H1 (cell line): ENCODE data around the gene AGBL5. TPM values are rescaled to one million over a fixed set of nuclear protein-coding genes. Genes with fewer than 3 reads are reported as not detected.

Experiments
- CTCF ChIA-PET: fragments of 300-600 bp; sonication (Branson Sonifier 250); formaldehyde crosslinking; loops from one replicate; lab custom pipeline; 2021; ENCODE audit not compliant: partially characterized antibody; lab: Charles Lee
- POLR2A ChIA-PET: fragments of 300-600 bp; sonication (Branson Sonifier 250); formaldehyde crosslinking; loops from one replicate; lab custom pipeline; 2021; ENCODE audit warnings: inconsistent platforms; ENCODE audit not compliant: partially characterized antibody; lab: Charles Lee
- DNase-seq, 2 experiments: peaks; one replicate each; pipeline versions ENCODE4 v3.0.0 to v3.0.0-alpha.2; 2010 to 2022; ENCODE audit warnings: low spot score in 2 of 2, low read depth in 1 of 2, mixed read lengths in 1 of 2
- FAIRE-seq: peaks from 2 replicates; lab custom pipeline; 2011; peaks lifted over from hg19 to GRCh38; lab: Jason Lieb, UNC
- H2AFZ ChIP-seq: 2 replicates; pipeline ENCODE4 v1.8.1; 2012; ENCODE audit warnings: low read length, inconsistent platforms
- H2AK5ac ChIP-seq: 2 replicates; pipeline ENCODE4 v1.6.1; 2013; ENCODE audit warnings: low read depth, low read length
- H2BK120ac ChIP-seq: replicated peaks from 2 replicates; pipeline ENCODE3; 2013; ENCODE audit warnings: low read depth, low read length, inconsistent platforms
- H2BK12ac ChIP-seq: 2 replicates; pipeline ENCODE4 v1.6.1; 2013; ENCODE audit warnings: low read depth, low read length
- H2BK15ac ChIP-seq: 2 replicates; pipeline ENCODE4 v1.6.1; 2013; ENCODE audit warnings: low read length
- H2BK20ac ChIP-seq: 2 replicates; pipeline ENCODE4 v1.6.1; 2013; ENCODE audit warnings: low read length
- H2BK5ac ChIP-seq: 2 replicates; pipeline ENCODE4 v1.6.1; 2013; ENCODE audit warnings: low read depth, low read length
- H3K14ac ChIP-seq: 2 replicates; pipeline ENCODE4 v1.6.1; 2013; ENCODE audit warnings: inconsistent platforms; ENCODE audit not compliant: insufficient read length
- H3K18ac ChIP-seq: 2 replicates; pipeline ENCODE4 v1.6.1; 2013; ENCODE audit warnings: low read length; ENCODE audit errors: extremely low read depth
- H3K23ac ChIP-seq: 2 replicates; pipeline ENCODE4 v1.6.1; 2013; ENCODE audit warnings: inconsistent platforms; ENCODE audit not compliant: insufficient read length
- H3K23me2 ChIP-seq: 2 replicates; pipeline ENCODE4 v1.6.1; 2013; ENCODE audit warnings: low read depth, low read length
- H3K27ac ChIP-seq: 2 replicates; pipeline ENCODE4 v1.6.1; 2011; ENCODE audit warnings: low read depth, low read length, inconsistent platforms
- H3K27me3 ChIP-seq, 4 experiments: replicated peaks in 1 of 4; 1 replicate in 1 of 4; 2 replicates in 3 of 4; pipeline versions ENCODE4 v1.6.1 to v1.8.1; 2011 to 2013; ENCODE audit warnings: low read length in 3 of 4, mild to moderate bottlenecking in 3 of 4, inconsistent platforms in 2 of 4, mixed read lengths in 2 of 4, moderate library complexity in 1 of 4; ENCODE audit not compliant: control insufficient read depth in 3 of 4, insufficient read depth in 3 of 4; ENCODE audit errors: extremely low read depth in 1 of 4
- H3K36me3 ChIP-seq, 4 experiments: 2 replicates each; pipeline versions ENCODE4 v1.6.1 to v1.8.1; 2011 to 2013; ENCODE audit warnings: mild to moderate bottlenecking in 4 of 4, low read length in 3 of 4, moderate library complexity in 2 of 4, control low read depth in 1 of 4, inconsistent platforms in 1 of 4; ENCODE audit not compliant: insufficient read depth in 4 of 4, control insufficient read depth in 2 of 4
- H3K4ac ChIP-seq: replicated peaks from 2 replicates; pipeline ENCODE3; 2013; ENCODE audit warnings: low read length, low read depth, mixed read lengths, inconsistent platforms; ENCODE audit not compliant: insufficient read length
- H3K4me1 ChIP-seq, 4 experiments: replicated peaks in 1 of 4; 1 replicate in 1 of 4; 2 replicates in 3 of 4; pipeline versions ENCODE4 v1.6.1 to v1.8.1; 2011 to 2013; ENCODE audit warnings: low read length in 3 of 4, inconsistent platforms in 2 of 4, mixed read lengths in 1 of 4; ENCODE audit not compliant: insufficient read depth in 4 of 4, control insufficient read depth in 3 of 4
- H3K4me2 ChIP-seq, 2 experiments: 2 replicates each; pipeline versions ENCODE4 v1.6.1 to v1.8.1; 2011 to 2013; ENCODE audit warnings: low read depth in 2 of 2, low read length in 2 of 2, control low read depth in 1 of 2, inconsistent platforms in 1 of 2, mild to moderate bottlenecking in 1 of 2; ENCODE audit not compliant: insufficient read depth in 1 of 2
- H3K4me3 ChIP-seq, 4 experiments: fragments of 200-600, 300-600 bp in 1 of 4; sonication (generic), shearing (Covaris generic), sonication (Bioruptor Twin) in 1 of 4; 2 replicates each; pipeline versions ENCODE4 v1.5.1 to v1.8.1; 2011 to 2016; ENCODE audit warnings: low read length in 4 of 4, low read depth in 3 of 4, control low read depth in 2 of 4, inconsistent platforms in 2 of 4, mild to moderate bottlenecking in 2 of 4, mixed read lengths in 1 of 4, moderate library complexity in 1 of 4; ENCODE audit not compliant: insufficient read depth in 2 of 4; ENCODE audit errors: extremely low read depth in 1 of 4
- H3K56ac ChIP-seq: replicated peaks from 2 replicates; pipeline ENCODE3; 2013; ENCODE audit warnings: low read depth, mild to moderate bottlenecking, mixed read lengths, low read length, inconsistent platforms; ENCODE audit not compliant: insufficient read length
- H3K79me1 ChIP-seq: 2 replicates; pipeline ENCODE4 v1.6.1; 2013; ENCODE audit warnings: low read depth, low read length, control low read depth
- H3K79me2 ChIP-seq, 2 experiments: 2 replicates each; pipeline versions ENCODE4 v1.6.1 to v1.8.1; 2012 to 2013; ENCODE audit warnings: low read length in 2 of 2, mild to moderate bottlenecking in 2 of 2, inconsistent platforms in 1 of 2; ENCODE audit not compliant: insufficient read depth in 2 of 2, control insufficient read depth in 1 of 2
- H3K9ac ChIP-seq, 4 experiments: replicated peaks in 1 of 4; 1 replicate in 1 of 4; 2 replicates in 3 of 4; pipeline versions ENCODE4 v1.6.1 to v1.8.1; 2011 to 2013; ENCODE audit warnings: low read depth in 3 of 4, low read length in 3 of 4, control low read depth in 2 of 4, mild to moderate bottlenecking in 2 of 4, moderate library complexity in 2 of 4, inconsistent platforms in 1 of 4; ENCODE audit errors: extremely low read depth in 1 of 4
- H3K9me3 ChIP-seq, 2 experiments: 2 replicates each; pipeline versions ENCODE4 v1.6.1 to v1.8.1; 2012 to 2013; ENCODE audit warnings: mild to moderate bottlenecking in 2 of 2, moderate library complexity in 2 of 2, control low read depth in 1 of 2, inconsistent platforms in 1 of 2, low read depth in 1 of 2, low read length in 1 of 2, mixed read lengths in 1 of 2; ENCODE audit not compliant: insufficient read depth in 2 of 2
- H4K20me1 ChIP-seq, 2 experiments: replicated peaks in 1 of 2; 2 replicates each; pipeline versions ENCODE3 to v1.8.1; 2011 to 2013; ENCODE audit warnings: inconsistent platforms in 2 of 2, low read length in 2 of 2, mild to moderate bottlenecking in 1 of 2; ENCODE audit not compliant: insufficient read depth in 2 of 2, control insufficient read depth in 1 of 2
- H4K5ac ChIP-seq: 2 replicates; pipeline ENCODE4 v1.6.1; 2013; ENCODE audit warnings: low read length, low read depth, mixed read lengths, inconsistent platforms; ENCODE audit not compliant: insufficient read length
- H4K8ac ChIP-seq: 2 replicates; pipeline ENCODE4 v1.8.0; 2013; ENCODE audit warnings: mild to moderate bottlenecking, moderate library complexity, low read length, inconsistent platforms; ENCODE audit not compliant: insufficient read depth; ENCODE audit errors: extremely low read depth
- H4K91ac ChIP-seq: replicated peaks from 2 replicates; pipeline ENCODE3; 2013; ENCODE audit warnings: low read length, mixed read lengths, inconsistent platforms; ENCODE audit not compliant: insufficient read length
- CTBP2 ChIP-seq: IDR thresholded peaks from 2 replicates; pipeline ENCODE4 v1.7.0; 2011; ENCODE audit warnings: borderline replicate concordance, mild to moderate bottlenecking, moderate library complexity, mixed read lengths, low read length; ENCODE audit not compliant: insufficient read depth, insufficient read length
- FOSL1 ChIP-seq: IDR thresholded peaks from 2 replicates; pipeline ENCODE4 v1.6.1; 2011; ENCODE audit warnings: mild to moderate bottlenecking, low read depth, low read length, moderate library complexity; ENCODE audit not compliant: insufficient read depth
- GTF2F1 ChIP-seq: IDR thresholded peaks from 2 replicates; pipeline ENCODE4 v1.6.1; 2012; ENCODE audit warnings: low read depth, low read length, improper control_type of control experiment, borderline replicate concordance
- HDAC6 ChIP-seq: IDR thresholded peaks from one replicate; pipeline ENCODE4 v1.7.1; 2012; ENCODE audit warnings: low read depth, mild to moderate bottlenecking, inconsistent platforms, low read length, moderate library complexity
- RAD21 ChIP-seq, 2 experiments: IDR thresholded peaks in 1 of 2; conservative IDR thresholded peaks in 1 of 2; 2 replicates each; pipeline ENCODE4 v1.6.1; 2011; ENCODE audit warnings: low read depth in 2 of 2, low read length in 2 of 2, improper control_type of control experiment in 1 of 2, inconsistent platforms in 1 of 2, mild to moderate bottlenecking in 1 of 2, moderate library complexity in 1 of 2
- SAP30 ChIP-seq: fragments of 300-600 bp; sonication (generic); IDR thresholded peaks from 2 replicates; pipeline ENCODE4 v1.7.1; 2012; ENCODE audit warnings: low read length, moderate library complexity, mild to moderate bottlenecking, inconsistent platforms; ENCODE audit not compliant: insufficient read depth, insufficient replicate concordance
- SIX5 ChIP-seq: IDR thresholded peaks from 2 replicates; pipeline ENCODE4 v1.6.1; 2011; ENCODE audit warnings: mild to moderate bottlenecking, low read depth, low read length
- SP1 ChIP-seq: IDR thresholded peaks from 2 replicates; pipeline ENCODE4 v1.6.1; 2011; ENCODE audit warnings: low read depth, low read length
- SRF ChIP-seq: IDR thresholded peaks from 2 replicates; pipeline ENCODE4 v1.6.1; 2011; ENCODE audit warnings: mild to moderate bottlenecking, low read depth, low read length, moderate library complexity
- YY1 ChIP-seq: IDR thresholded peaks from 2 replicates; pipeline ENCODE4 v1.6.1; 2011; ENCODE audit warnings: low read depth, mild to moderate bottlenecking, low read length
- ZNF274 ChIP-seq: IDR thresholded peaks from 2 replicates; pipeline ENCODE4 v1.7.0; 2012; ENCODE audit warnings: low read length, borderline replicate concordance; ENCODE audit errors: extremely low read depth
- WGBS, 2 experiments: shearing (Covaris generic) in 1 of 2; methylation state at CpG; one replicate each; pipeline versions ENCODE4 v1.1.6 to v1.1.7; 2013 to 2015; ENCODE audit warnings: low lambda C conversion rate in 2 of 2, mixed read lengths in 2 of 2, inconsistent platforms in 1 of 2, low coverage in 1 of 2, missing lambda C conversion rate in 1 of 2; ENCODE audit not compliant: insufficient replicate concordance in 2 of 2, insufficient coverage in 1 of 2, insufficient read length in 1 of 2; ENCODE audit errors: extremely low coverage in 1 of 2, missing lambda C conversion rate in 1 of 2; 5-methylcytosine and 5-hydroxymethylcytosine counted together
- polyA plus RNA-seq, 7 experiments: library from polyadenylated mRNA; depleted of rRNA in 3 of 7; stranded (reverse) in 5 of 7; unstranded in 2 of 7; fragments of >200 nt in 5 of 7; fragments of 200-250 nt in 2 of 7; gene quantifications; 1 replicate in 5 of 7; 2 replicates in 1 of 7; 4 replicates in 1 of 7; pipeline versions ENCODE4 v1.2.1 to v1.2.3, GENCODE V29; 2011 to 2013; ENCODE audit warnings: missing spikeins in 2 of 7, mixed read lengths in 2 of 7
- total RNA-seq: library from RNA; stranded (reverse); fragmentation: NEBNext Ultra II Directional; extraction: Animal tissue kit (Norgen Biotek cat#: 25700); gene quantifications from 2 replicates; pipeline ENCODE4 v1.2.1, GENCODE V29; 2021

The AGBL5 gene
- total and polyA plus RNA-seq, 2 of the 8 experiments (the other 6 are each of a cell fraction or from before 2014, with no cell fraction given) = 45.4 to 62.0 TPM

DNA sequence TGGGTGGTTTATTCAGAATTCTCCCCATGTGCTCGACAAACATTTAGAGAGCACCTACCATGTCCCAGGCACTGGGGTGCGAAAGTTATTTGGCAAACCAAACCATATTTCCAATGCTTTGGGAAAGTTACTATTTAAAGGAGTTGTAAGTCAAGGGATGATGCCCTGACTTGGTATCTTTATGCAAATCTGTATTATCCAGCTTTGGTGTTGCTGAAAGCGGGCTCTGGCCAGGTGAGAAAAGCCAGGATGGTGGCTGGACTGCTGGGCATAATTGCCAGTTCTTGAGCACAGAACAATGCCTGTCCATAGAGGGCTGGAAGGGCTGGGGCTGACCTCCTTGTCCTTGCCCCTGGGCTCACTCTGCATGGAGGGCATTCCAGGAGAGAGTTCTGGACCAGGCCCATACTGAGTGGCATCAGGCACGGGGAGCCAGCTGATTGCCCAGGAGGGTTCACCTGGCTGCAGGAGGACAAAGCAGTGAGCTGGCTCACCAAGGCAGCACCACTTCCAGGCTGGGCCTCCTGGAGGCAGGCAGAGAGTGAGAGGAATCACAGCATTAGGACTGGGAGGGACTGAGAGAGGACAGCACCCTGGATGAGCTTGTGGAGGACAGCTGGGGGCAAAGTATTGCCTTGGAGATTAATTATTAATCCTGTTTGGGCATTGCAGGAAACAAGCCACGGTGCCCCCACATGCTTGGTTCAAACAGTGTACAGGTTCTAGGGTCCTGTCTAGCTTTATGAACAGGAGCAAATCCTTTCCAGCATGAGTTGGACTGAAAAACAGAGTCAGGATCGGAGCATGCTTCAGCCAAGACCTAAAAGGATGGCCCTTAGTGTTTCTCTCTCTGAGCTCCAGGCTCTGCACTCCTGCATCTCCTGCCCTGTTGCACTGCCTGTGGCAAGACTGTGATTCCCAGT lies 42.2 kb downstream of the AGBL5 start:
- no peaks in the 10 kb centered on the region for H3K36me3 ChIP-seq
- H2BK15ac ChIP-seq = no peak overlapping the region
- H2BK12ac ChIP-seq = no peak overlapping the region
- no peak overlapping the region for H2BK120ac ChIP-seq
- H2AK5ac ChIP-seq = no peak overlapping the region
- no peak overlapping the region for H4K5ac ChIP-seq
- no peak overlapping the region for H4K8ac ChIP-seq
- no peaks in the 10 kb centered on the region for H3K9me3 ChIP-seq
- H3K4ac ChIP-seq = no peak overlapping the region
- H3K27me3 ChIP-seq = no peaks in the 10 kb centered on the region
- DNase-seq (no peak), FAIRE-seq (no peak)
- H2BK20ac ChIP-seq = no peak overlapping the region
- no peak overlapping the region for H3K27ac ChIP-seq
- H4K91ac ChIP-seq = no peak overlapping the region
- H3K9ac ChIP-seq = no peak overlapping the region
- no peak overlapping the region for H3K4me2 ChIP-seq
- peaks cover 0 to 2% (median under 1%) of the 10 kb centered on the region in 4 experiments; a peak in 2 of 7 replicates for H3K4me1 ChIP-seq
- H3K56ac ChIP-seq = no peak overlapping the region
- no peaks in the 10 kb centered on the region for H3K23me2 ChIP-seq
- H3K79me2 ChIP-seq = no peaks in the 10 kb centered on the region
- peaks cover 1 to 6% of the 10 kb centered on the region in 2 experiments for H4K20me1 ChIP-seq
- H3K79me1 ChIP-seq = no peaks in the 10 kb centered on the region; the same call in 1 of the 2 replicates
- no peak overlapping the region for H2AFZ ChIP-seq
- H3K18ac ChIP-seq = no peak overlapping the region
- no peak overlapping the region for H3K4me3 ChIP-seq
- WGBS, 2 experiments = 80% methylated on average over 6 of the region's 6 CpGs; no CpG with 5 or more reads in 1 of the 2 experiments
- CTCF ChIA-PET = interaction anchor here (0.7 to 12.7 kb wide), 13 partner anchors 8 to 188 kb away, joined by 3 to 120 read pairs (median 4); partner anchors contain the start of gene PREB
- no peak overlapping the region for H3K23ac ChIP-seq
- H3K14ac ChIP-seq = no peak overlapping the region
- H2BK5ac ChIP-seq = no peak overlapping the region
- POLR2A ChIA-PET = interaction anchor here (1.1 to 1.5 kb wide), 3 partner anchors 21 to 129 kb away, joined by 3 to 6 read pairs (median 4); no protein-coding TSS in a partner anchor
- TF ChIP-seq SP1 = no peak
- TF ChIP-seq CTBP2 = no peak
- TF ChIP-seq HDAC6 = no peak
- TF ChIP-seq GTF2F1 = no peak
- no peak for TF ChIP-seq SAP30
- TF ChIP-seq ZNF274 = no peak
- no peak for TF ChIP-seq YY1
- no peak for TF ChIP-seq SRF
- TF ChIP-seq SIX5 = no peak
- TF ChIP-seq RAD21 (IDR thresholded peaks at IDR 0.05 in 1 of 2, conservative IDR thresholded peaks at IDR 0.05 in 1 of 2; ENCODE audit: low read depth in 2 of 2, low read length in 2 of 2) = no peak
- TF ChIP-seq FOSL1 = no peak
